ENCODE data around the gene ATG9B. TPM values are rescaled to one million over a fixed set of nuclear protein-coding genes. Genes with fewer than 3 reads are reported as not detected.

ATG9B gene
- total RNA-seq, 1 donor from 2014 or later, result 7.2 TPM

GRCh38 chr7:150970424-150970823 is 53.9 kb downstream of the ATG9B start:
- intact Hi-C loops (cut with micrococcal nuclease), result loop anchor here (5.0 kb wide), 1 partner anchor 202 kb away; no protein-coding TSS in a partner anchor

- intact Hi-C loops (cut with micrococcal nuclease), result no loop called here
Measured at GRCh38 chr7:150969475-150969874, 54.8 kb downstream of the ATG9B start.

GRCh38 chr7:150968734-150969372 is 55.4 kb downstream of the ATG9B start:
- intact Hi-C loops (cut with micrococcal nuclease), result no loop called here

- intact Hi-C loops (cut with micrococcal nuclease), result no loop called here
Measured at GRCh38 chr7:150968056-150968733, 56.1 kb downstream of the ATG9B start.

- intact Hi-C loops (cut with micrococcal nuclease), result no loop called here
Measured at GRCh38 chr7:150967349-150967748, 56.9 kb downstream of the ATG9B start.

GRCh38 chr7:150966002-150966401 is 58.3 kb downstream of the ATG9B start:
- intact Hi-C loops (cut with micrococcal nuclease), result no loop called here

- intact Hi-C loops (cut with micrococcal nuclease), result no loop called here
Measured at GRCh38 chr7:150965273-150965830, 58.9 kb downstream of the ATG9B start.

Other genes with a start within 250 kb of the ATG9B start
- not detected in 2 replicates for gene TMEM176B, start 224.1 kb downstream of the ATG9B start, total RNA-seq
- not detected in 2 replicates for gene TMEM176A, start 223.7 kb downstream of the ATG9B start, total RNA-seq
- not detected in 2 replicates for gene AOC1, start 172.0 kb downstream of the ATG9B start, total RNA-seq
- gene KCNH2, start 46.2 kb downstream of the ATG9B start, total RNA-seq, result 0.80 and 0.91 TPM in 2 replicates
- 10.5 and 12.1 TPM in 2 replicates for gene NOS3, start 33.5 kb downstream of the ATG9B start, total RNA-seq
- 53.8 and 64.4 TPM in 2 replicates for gene ABCB8, start 4.0 kb upstream of the ATG9B start, total RNA-seq
- gene ASIC3, start 24.0 kb upstream of the ATG9B start, total RNA-seq, result 4.5 and 5.4 TPM in 2 replicates
- gene CDK5, start 33.4 kb upstream of the ATG9B start, total RNA-seq, result 20.0 and 20.1 TPM in 2 replicates
- 132 and 137 TPM in 2 replicates for gene SLC4A2, start 35.1 kb upstream of the ATG9B start, total RNA-seq
- gene FASTK, start 56.3 kb upstream of the ATG9B start, total RNA-seq, result 91.8 and 95.8 TPM in 2 replicates
- gene TMUB1, start 59.0 kb upstream of the ATG9B start, total RNA-seq, result 55.1 and 65.4 TPM in 2 replicates
- 24.5 and 25.4 TPM in 2 replicates for gene AGAP3, start 62.0 kb upstream of the ATG9B start, total RNA-seq
- not detected in 2 replicates for gene GBX1, start 143.2 kb upstream of the ATG9B start, total RNA-seq
- not detected in 2 replicates for gene ASB10, start 162.8 kb upstream of the ATG9B start, total RNA-seq
- gene H2BK1, start 186.0 kb upstream of the ATG9B start, total RNA-seq, result 0.66 TPM in 1 of 2 replicates, not detected in the other
- gene ABCF2, start 202.7 kb upstream of the ATG9B start, total RNA-seq, result 43.3 and 47.8 TPM in 2 replicates
- 50.6 and 51.9 TPM in 2 replicates for gene CHPF2, start 208.0 kb upstream of the ATG9B start, total RNA-seq
- gene SMARCD3, start 224.2 kb upstream of the ATG9B start, total RNA-seq, result 1.8 and 4.0 TPM in 2 replicates

All from T-helper 1 cell treated with Interleukin-12 subunit alpha and Interleukin-12 subunit beta and Interleukin-4 antibody, amounts not matched to agents 30 ng/mL and 1 ng/mL, for 36 hours (primary cell).